ENCODE data around the gene CD27. TPM values are rescaled to one million over a fixed set of nuclear protein-coding genes. Genes with fewer than 3 reads are reported as not detected.

CD27 gene
- total RNA-seq, 1 donor from 2014 or later = not detected

DNA sequence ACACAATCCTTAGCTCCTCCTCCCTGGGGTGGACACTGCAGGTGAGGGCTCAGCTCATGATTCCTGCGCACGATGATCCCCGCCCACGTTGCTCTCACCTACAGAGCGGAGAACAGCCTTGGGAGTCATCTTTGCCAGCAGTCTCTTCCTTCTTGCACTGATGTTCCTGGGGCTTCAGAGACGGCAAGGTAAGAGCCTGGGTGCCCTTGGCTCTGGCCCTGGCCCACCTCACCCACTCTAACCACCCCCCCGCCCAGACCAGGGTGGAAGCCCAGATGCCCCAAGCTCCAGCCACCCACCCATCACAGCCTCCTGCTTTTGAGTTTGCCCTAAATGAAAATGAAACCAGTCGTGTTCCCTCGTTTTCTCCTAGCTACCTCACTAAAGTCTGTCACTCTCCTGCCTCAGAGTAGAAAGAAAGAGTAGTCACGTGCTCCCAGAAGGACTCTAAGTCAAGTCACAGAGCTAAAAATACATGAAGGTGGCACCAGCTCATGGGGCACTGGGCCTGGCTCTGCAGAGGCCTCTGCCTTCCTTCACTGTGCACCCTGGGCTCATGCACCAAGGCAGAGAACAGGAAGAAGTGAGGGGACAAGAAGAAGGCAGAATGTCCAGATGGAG lies 16.1 kb downstream of the CD27 start:
- Mint-ChIP-seq H3K36me3 (ENCODE audit: unreplicated experiment) (peaks cover 9% of the 10 kb centered on the region), H3K27ac (ENCODE audit: unreplicated experiment) (no peak overlapping the region), H3K27me3 (ENCODE audit: unreplicated experiment) (peaks cover 4% of the 10 kb centered on the region), H3K4me3 (ENCODE audit: unreplicated experiment) (no peak overlapping the region), H3K4me1 (ENCODE audit: low read depth, unreplicated experiment) (peaks cover 2% of the 10 kb centered on the region), H3K9me3 (ENCODE audit: unreplicated experiment) (peaks cover 2% of the 10 kb centered on the region)
- no peak for DNase-seq
- TF ChIP-seq, protein P1, sequence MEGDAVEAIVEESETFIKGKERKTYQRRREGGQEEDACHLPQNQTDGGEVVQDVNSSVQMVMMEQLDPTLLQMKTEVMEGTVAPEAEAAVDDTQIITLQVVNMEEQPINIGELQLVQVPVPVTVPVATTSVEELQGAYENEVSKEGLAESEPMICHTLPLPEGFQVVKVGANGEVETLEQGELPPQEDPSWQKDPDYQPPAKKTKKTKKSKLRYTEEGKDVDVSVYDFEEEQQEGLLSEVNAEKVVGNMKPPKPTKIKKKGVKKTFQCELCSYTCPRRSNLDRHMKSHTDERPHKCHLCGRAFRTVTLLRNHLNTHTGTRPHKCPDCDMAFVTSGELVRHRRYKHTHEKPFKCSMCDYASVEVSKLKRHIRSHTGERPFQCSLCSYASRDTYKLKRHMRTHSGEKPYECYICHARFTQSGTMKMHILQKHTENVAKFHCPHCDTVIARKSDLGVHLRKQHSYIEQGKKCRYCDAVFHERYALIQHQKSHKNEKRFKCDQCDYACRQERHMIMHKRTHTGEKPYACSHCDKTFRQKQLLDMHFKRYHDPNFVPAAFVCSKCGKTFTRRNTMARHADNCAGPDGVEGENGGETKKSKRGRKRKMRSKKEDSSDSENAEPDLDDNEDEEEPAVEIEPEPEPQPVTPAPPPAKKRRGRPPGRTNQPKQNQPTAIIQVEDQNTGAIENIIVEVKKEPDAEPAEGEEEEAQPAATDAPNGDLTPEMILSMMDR (IDR thresholded peaks at IDR 0.05; ENCODE audit: partially characterized antibody, unreplicated experiment) = no peak

DNA sequence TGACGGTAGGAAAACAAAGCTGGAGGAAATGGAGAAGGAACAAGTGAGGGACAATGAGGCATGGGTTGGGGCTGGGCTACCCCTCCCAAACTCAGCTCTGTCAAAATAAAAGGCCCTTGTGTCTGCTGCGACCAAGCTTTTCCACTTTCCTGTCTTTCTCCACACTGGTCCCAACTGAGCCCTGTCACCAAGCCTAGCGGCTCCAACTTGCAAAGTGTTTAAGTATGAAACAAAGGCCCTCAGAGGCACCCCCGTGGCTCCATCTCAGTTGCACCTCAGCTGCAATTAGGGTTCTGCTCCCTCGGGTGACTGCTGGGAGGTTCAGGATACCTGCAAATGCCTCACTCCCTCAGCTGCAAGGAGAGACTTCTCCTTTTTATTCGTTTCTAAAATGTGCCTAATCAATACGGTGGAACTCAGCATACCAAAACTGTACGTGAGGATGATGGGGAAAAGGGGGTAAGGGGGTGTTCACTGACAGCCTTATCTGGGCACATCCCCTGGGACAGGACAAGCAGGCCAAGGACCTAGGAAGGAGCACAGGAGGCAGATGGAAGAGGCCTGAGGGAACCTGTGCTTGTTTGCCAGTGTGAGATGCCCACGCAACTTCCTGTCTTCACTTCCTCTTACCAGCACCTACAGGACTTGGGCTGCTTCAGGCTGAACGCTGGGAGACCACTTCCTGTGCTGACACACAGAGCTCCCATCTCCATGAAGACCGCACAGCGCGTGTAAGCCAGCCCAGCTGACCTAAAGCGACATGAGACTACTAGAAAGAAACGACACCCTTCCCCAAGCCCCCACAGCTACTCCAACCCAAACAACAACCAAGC lies 16.9 kb downstream of the CD27 start:
- TF ChIP-seq, protein P1 (IDR thresholded peaks at IDR 0.05; ENCODE audit: partially characterized antibody, unreplicated experiment) = no peak
- H3K27me3 Mint-ChIP-seq (ENCODE audit: unreplicated experiment) = peaks cover 4% of the 10 kb centered on the region
- no peak for DNase-seq
- peaks cover 2% of the 10 kb centered on the region for H3K9me3 Mint-ChIP-seq (ENCODE audit: unreplicated experiment)
- peaks cover 9% of the 10 kb centered on the region for H3K36me3 Mint-ChIP-seq (ENCODE audit: unreplicated experiment)
- H3K4me1 Mint-ChIP-seq (ENCODE audit: low read depth, unreplicated experiment) = peaks cover 2% of the 10 kb centered on the region
- no peak overlapping the region for H3K27ac Mint-ChIP-seq (ENCODE audit: unreplicated experiment)
- no peak overlapping the region for H3K4me3 Mint-ChIP-seq (ENCODE audit: unreplicated experiment)

DNA sequence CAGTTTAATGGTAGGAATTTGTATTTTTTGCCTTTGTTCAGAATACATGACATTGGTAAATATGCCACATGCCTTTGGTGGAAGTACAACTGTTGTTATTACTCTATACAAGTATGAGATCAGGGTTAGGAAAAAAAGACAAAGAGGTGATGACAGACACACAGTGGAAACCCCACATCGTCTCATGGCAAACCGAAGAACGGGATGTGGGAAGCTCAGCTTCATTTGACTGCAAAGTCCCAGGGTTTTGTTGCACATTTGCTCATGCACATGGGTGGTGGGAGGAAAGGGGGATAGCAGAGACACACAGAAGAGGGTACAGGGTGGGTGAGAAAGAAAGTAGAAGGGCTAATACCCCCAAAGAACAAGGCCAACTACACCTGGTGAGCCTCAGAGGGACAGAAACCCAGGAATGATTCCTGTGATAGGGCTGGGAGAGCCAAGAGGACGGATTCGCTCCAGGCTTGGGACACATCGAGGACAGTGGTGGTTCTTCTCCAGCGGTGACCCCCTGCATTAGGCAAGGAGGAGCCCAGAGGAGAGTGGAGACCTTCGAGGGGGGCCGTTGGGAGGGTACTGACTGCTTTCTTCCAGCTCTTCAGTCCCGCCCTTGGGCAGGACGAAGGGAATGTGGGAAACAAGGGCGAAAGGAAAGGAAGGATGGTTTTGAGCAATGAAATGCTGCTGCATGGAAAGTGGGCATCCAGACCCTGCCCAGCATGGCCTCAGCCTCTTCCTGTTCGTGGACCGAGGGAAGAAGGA lies 17.7 kb downstream of the CD27 start:
- TF ChIP-seq, protein P1 (IDR thresholded peaks at IDR 0.05; ENCODE audit: partially characterized antibody, unreplicated experiment) = no peak
- Mint-ChIP-seq H3K4me1 (ENCODE audit: low read depth, unreplicated experiment) (peaks cover 2% of the 10 kb centered on the region), H3K27ac (ENCODE audit: unreplicated experiment) (no peak overlapping the region), H3K36me3 (ENCODE audit: unreplicated experiment) (peaks cover 9% of the 10 kb centered on the region), H3K4me3 (ENCODE audit: unreplicated experiment) (peak overlapping the region; percentile 18), H3K9me3 (ENCODE audit: unreplicated experiment) (peaks cover 3% of the 10 kb centered on the region), H3K27me3 (ENCODE audit: unreplicated experiment) (peaks cover 4% of the 10 kb centered on the region)
- DNase-seq = no peak

DNA sequence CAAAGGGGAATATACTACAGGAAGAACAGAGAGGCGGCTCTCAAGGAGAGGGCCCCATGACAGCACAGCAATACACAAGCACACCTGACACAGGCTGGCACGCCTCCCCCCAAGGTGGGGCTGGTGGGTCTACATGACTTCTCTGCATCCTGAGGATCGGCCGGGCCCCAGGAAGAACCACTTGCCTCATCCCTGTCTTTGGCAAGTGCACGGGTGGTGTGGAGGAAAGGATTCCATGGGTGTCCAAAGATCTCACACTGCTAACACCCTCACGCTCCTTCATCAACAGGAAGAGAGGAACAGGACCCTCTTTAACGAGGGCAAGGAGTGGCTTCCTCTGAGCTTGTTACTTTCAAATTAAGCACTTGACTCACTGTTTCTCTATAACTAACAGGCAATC lies 18.5 kb downstream of the CD27 start:
- Mint-ChIP-seq H3K36me3 (ENCODE audit: unreplicated experiment) (peaks cover 9% of the 10 kb centered on the region), H3K4me3 (ENCODE audit: unreplicated experiment) (no peak overlapping the region), H3K27me3 (ENCODE audit: unreplicated experiment) (peaks cover 4% of the 10 kb centered on the region), H3K9me3 (ENCODE audit: unreplicated experiment) (peaks cover 3% of the 10 kb centered on the region), H3K4me1 (ENCODE audit: low read depth, unreplicated experiment) (peaks cover 2% of the 10 kb centered on the region), H3K27ac (ENCODE audit: unreplicated experiment) (no peak overlapping the region)
- DNase-seq = no peak
- TF ChIP-seq, protein P1 (IDR thresholded peaks at IDR 0.05; ENCODE audit: partially characterized antibody, unreplicated experiment) = no peak
